Measurements from ENCODE around the gene CD82. TPM values are rescaled to one million over a fixed set of nuclear protein-coding genes. Genes with fewer than 3 reads are reported as not detected.

Gene CD82
- polyA plus RNA-seq, 3 donors = 40.8 to 89.0 (median 43.0) TPM

- H3K27me3 ChIP-seq (ENCODE audit: control insufficient read depth in 2 of 2, insufficient read depth in 2 of 2, low read length in 2 of 2) = no peaks in the 10 kb centered on the region
- no peak overlapping the region for H3K9ac ChIP-seq (ENCODE audit: insufficient read depth, low read length, poor library complexity, severe bottlenecking)
- H2AFZ ChIP-seq (ENCODE audit: insufficient read depth, low read depth, low read length, poor library complexity, severe bottlenecking) = no peak overlapping the region
- Mint-ChIP-seq H3K36me3 (no peaks in the 10 kb centered on the region), H3K27me3 (ENCODE audit: low read depth in 3 of 3) (peaks cover 1 to 24% (median 18%) of the 10 kb centered on the region in 3 donors), H3K27ac (no peak overlapping the region), H3K9me3 (no peaks in the 10 kb centered on the region), H3K4me1 (peaks cover 8% of the 10 kb centered on the region), H3K4me3 (no peak overlapping the region)
- H3K79me2 ChIP-seq (ENCODE audit: insufficient read depth, low read length) = no peaks in the 10 kb centered on the region
- DNase-seq = no peak
- no peaks in the 10 kb centered on the region for H4K20me1 ChIP-seq (ENCODE audit: insufficient read depth, low read length)
- no peaks in the 10 kb centered on the region for H3K9me3 ChIP-seq (replicated peaks in 1 of 2; ENCODE audit: control insufficient read depth in 1 of 2, insufficient read depth in 1 of 2, low read length in 2 of 2)
- intact Hi-C loops (cut with micrococcal nuclease) = no loop called here
- H3K4me3 ChIP-seq (replicated peaks in 1 of 3; ENCODE audit: low read depth in 2 of 3, low read length in 3 of 3) = no peak overlapping the region
- H3K4me1 ChIP-seq (ENCODE audit: control insufficient read depth in 1 of 2, insufficient read depth in 2 of 2, low read length in 2 of 2) = no peaks in the 10 kb centered on the region
- TF ChIP-seq, protein P1, sequence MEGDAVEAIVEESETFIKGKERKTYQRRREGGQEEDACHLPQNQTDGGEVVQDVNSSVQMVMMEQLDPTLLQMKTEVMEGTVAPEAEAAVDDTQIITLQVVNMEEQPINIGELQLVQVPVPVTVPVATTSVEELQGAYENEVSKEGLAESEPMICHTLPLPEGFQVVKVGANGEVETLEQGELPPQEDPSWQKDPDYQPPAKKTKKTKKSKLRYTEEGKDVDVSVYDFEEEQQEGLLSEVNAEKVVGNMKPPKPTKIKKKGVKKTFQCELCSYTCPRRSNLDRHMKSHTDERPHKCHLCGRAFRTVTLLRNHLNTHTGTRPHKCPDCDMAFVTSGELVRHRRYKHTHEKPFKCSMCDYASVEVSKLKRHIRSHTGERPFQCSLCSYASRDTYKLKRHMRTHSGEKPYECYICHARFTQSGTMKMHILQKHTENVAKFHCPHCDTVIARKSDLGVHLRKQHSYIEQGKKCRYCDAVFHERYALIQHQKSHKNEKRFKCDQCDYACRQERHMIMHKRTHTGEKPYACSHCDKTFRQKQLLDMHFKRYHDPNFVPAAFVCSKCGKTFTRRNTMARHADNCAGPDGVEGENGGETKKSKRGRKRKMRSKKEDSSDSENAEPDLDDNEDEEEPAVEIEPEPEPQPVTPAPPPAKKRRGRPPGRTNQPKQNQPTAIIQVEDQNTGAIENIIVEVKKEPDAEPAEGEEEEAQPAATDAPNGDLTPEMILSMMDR (IDR thresholded peaks at IDR 0.05) = no peak
- H3K27ac ChIP-seq (ENCODE audit: low read depth in 1 of 2, low read length in 2 of 2) = no peak overlapping the region
- 82% methylated on average over 6 of the region's 16 CpGs for WGBS (ENCODE audit: insufficient coverage)
- H3K36me3 ChIP-seq (replicated peaks in 1 of 2; ENCODE audit: control insufficient read depth in 1 of 2, insufficient read depth in 2 of 2, low read length in 2 of 2) = no peaks in the 10 kb centered on the region
- H3K4me2 ChIP-seq (replicated peaks; ENCODE audit: extremely low read depth, low read length, poor library complexity, severe bottlenecking) = no peak overlapping the region
Observed at GRCh38 chr11:44652901-44653644, 87.6 kb downstream of the CD82 start.

- Histone ChIP-seq H2AFZ (ENCODE audit: insufficient read depth, low read depth, low read length, poor library complexity, severe bottlenecking) (no peak overlapping the region), H3K27ac (ENCODE audit: low read depth in 1 of 2, low read length in 2 of 2) (no peak overlapping the region), H3K36me3 (replicated peaks in 1 of 2; ENCODE audit: control insufficient read depth in 1 of 2, insufficient read depth in 2 of 2, low read length in 2 of 2) (no peaks in the 10 kb centered on the region), H3K4me2 (replicated peaks; ENCODE audit: extremely low read depth, low read length, poor library complexity, severe bottlenecking) (no peak overlapping the region), H3K4me3 (replicated peaks in 1 of 3; ENCODE audit: low read depth in 2 of 3, low read length in 3 of 3) (no peak overlapping the region), H3K27me3 (ENCODE audit: control insufficient read depth in 2 of 2, insufficient read depth in 2 of 2, low read length in 2 of 2) (no peaks in the 10 kb centered on the region), H4K20me1 (ENCODE audit: insufficient read depth, low read length) (no peaks in the 10 kb centered on the region), H3K9me3 (replicated peaks in 1 of 2; ENCODE audit: control insufficient read depth in 1 of 2, insufficient read depth in 1 of 2, low read length in 2 of 2) (no peaks in the 10 kb centered on the region), H3K79me2 (ENCODE audit: insufficient read depth, low read length) (no peaks in the 10 kb centered on the region), H3K9ac (ENCODE audit: insufficient read depth, low read length, poor library complexity, severe bottlenecking) (no peak overlapping the region), H3K4me1 (ENCODE audit: control insufficient read depth in 1 of 2, insufficient read depth in 2 of 2, low read length in 2 of 2) (no peaks in the 10 kb centered on the region)
- Mint-ChIP-seq H3K4me3 (no peak overlapping the region), H3K4me1 (peaks cover 8% of the 10 kb centered on the region), H3K9me3 (peaks cover 0 to under 1% (median 0%) of the 10 kb centered on the region in 7 donors), H3K27ac (no peak overlapping the region), H3K27me3 (ENCODE audit: low read depth in 3 of 3) (peaks cover 5 to 26% (median 17%) of the 10 kb centered on the region in 3 donors), H3K36me3 (no peaks in the 10 kb centered on the region)
- intact Hi-C loops (cut with micrococcal nuclease) = no loop called here
- TF ChIP-seq, protein P1 (IDR thresholded peaks at IDR 0.05) = no peak
- 98% methylated on average over 6 of the region's 9 CpGs for WGBS (ENCODE audit: insufficient coverage)
- no peak for DNase-seq
Observed at GRCh38 chr11:44654057-44654456, 88.6 kb downstream of the CD82 start.

Measured in CD14-positive monocyte (primary cell).